HG03066 (cell line): ENCODE results near the gene GOLGA6C.
"Not testable (repeated sequence)": the region's sequence is repeated elsewhere in the genome, so short reads cannot be mapped to it uniquely, and the experiment has no call there.

ENCODE experiments used
- ATAC-seq: cut with Tn5 transposase; IDR thresholded peaks from one replicate; pipeline ENCODE4 v1.9.1; 2021; ENCODE audit warnings: low read depth; ENCODE audit not compliant: unreplicated experiment

Gene GOLGA6C, protein sequence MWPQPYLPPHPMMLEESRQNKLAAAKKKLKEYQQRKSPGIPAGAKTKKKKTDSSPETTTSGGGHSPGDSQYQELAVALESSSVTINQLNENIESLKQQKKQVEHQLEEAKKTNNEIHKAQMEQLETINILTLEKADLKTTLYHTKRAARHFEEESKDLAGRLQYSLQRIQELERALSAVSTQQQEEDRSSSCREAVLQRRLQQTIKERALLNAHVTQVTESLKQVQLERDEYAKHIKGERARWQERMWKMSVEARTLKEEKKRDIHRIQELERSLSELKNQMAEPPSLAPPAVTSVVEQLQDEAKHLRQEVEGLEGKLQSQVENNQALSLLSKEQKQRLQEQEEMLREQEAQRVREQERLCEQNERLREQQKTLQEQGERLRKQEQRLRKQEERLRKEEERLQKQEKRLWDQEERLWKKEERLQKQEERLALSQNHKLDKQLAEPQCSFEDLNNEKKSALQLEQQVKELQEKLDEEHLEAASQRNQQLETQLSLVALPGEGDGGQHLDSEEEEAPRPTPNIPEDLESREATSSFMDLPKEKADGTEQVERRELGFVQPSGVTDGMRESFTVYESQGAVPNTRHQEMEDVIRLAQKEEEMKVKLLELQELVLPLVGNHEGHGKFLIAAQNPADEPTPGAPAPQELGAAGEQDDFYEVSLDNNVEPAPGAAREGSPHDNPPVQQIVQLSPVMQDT

DNA sequence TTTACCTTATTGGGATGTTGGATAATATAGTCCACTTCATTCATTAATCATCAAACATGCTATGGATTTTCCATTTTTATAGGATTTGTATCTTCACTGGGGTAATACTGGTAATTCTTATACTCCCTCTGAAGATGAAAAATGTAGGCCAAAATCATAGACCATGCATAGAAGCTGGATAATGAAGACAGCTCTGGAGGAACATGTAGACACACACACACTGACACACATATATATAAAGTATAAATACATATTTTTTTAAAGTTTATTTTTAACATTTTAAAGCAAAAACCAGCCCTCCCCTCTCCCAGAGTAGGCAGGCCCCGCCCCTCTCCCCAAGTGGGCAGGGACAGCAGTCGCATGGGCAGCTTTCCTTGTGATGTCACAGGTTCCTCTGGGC, at the start of gene GOLGA6C:
GOLGA6C (plus strand) TSS at position 301 of the 400 bp plus-strand sequence. CDS start 265 bp downstream, outside the sequence.
- not testable (repeated sequence) for ATAC-seq

DNA sequence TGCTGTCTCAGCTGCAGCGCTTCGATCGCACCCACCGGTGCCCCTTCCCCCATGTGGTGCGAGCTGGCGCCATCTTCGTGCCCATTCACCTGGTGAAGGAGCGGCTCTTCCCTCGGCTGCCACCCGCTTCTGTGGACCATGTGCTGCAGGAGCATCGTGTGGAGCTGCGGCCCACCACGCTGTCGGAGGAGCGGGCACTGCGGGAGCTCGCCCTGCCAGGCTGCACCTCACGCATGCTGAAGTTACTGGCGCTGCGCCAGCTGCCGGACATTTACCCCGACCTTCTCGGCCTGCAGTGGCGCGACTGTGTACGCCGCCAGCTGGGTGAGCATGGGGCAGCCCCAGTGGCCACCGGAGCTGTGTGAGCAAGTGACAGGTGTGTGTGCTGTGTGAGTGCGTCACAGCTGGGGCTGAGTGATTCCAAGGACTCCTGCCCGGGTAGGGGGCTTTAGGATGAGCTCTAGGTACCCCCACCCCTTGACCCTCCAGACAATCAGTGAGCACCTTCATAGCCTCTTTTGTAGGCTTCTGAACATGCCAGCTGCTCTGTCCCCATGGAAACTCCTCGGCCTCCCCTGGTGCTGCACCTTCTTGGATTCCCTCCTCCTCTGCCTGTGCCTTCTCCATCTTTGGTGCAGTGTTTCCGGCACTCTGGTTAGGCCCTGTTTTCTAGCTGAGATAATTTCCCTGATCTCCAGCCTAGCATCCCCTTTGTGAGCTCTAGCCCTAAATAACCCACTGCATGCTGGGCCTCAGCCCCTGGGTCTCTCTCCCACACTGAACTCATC, 49.4 kb upstream of the GOLGA6C start:
- no peak for ATAC-seq

DNA sequence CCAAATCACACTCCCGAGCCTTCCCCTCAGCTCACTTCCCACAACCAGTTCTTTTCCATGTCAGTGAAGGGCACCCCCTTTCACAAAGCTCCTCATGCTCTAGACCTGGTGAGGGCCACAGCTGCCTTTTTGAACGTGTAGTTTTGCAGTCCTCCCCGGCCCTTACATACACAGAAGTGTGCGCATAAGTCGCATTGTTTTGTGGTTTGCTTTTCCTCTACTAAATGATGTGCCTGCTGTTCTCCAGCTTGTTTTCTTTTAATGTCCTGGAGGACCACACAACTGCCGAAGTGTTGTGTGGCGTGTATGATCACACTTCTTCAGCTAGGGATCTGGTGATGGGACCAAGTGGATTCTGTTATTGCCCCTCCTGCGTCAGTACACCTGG, 48.9 kb upstream of the GOLGA6C start:
- ATAC-seq: no peak

GRCh38 chr15:75210811-75211230, 47.3 kb upstream of the GOLGA6C start:
- no peak for ATAC-seq

DNA sequence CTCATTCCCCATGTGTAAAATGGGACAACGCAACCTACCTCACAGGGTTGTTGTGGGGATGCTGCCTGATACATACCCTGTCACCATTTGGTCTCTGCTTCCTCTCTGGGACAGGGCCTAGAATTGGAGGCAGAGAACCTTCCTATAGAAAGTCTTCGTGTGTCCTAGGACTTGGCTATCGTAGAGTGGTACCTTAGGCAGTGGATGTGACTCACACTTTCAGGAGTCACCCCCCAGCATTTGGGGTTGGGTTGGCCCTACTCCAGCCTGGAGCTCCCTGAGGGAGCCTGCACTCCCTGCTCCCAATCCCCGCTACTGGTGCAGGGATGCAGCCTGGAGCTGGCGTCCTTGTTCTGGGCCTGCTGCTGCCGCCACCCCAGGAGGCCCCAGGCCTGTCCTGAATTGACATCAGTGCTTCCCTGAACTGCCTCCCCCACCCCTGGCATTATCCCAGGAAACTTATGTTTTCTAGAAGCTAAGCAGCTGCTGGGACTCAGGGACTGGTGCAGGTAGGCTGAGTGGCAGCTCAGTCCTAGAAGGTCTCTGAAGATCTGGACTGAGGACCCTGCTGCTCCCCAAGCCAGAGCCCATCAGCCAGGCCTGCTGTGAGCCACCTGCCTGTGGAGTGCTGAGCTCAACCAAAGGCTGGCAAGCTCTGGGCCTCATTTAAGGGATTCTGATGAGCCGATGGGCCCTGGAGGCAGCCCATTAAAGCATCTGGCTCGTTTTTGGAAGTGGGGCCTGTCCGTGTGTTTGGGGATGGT, 46.5 kb upstream of the GOLGA6C start:
- no peak for ATAC-seq

DNA sequence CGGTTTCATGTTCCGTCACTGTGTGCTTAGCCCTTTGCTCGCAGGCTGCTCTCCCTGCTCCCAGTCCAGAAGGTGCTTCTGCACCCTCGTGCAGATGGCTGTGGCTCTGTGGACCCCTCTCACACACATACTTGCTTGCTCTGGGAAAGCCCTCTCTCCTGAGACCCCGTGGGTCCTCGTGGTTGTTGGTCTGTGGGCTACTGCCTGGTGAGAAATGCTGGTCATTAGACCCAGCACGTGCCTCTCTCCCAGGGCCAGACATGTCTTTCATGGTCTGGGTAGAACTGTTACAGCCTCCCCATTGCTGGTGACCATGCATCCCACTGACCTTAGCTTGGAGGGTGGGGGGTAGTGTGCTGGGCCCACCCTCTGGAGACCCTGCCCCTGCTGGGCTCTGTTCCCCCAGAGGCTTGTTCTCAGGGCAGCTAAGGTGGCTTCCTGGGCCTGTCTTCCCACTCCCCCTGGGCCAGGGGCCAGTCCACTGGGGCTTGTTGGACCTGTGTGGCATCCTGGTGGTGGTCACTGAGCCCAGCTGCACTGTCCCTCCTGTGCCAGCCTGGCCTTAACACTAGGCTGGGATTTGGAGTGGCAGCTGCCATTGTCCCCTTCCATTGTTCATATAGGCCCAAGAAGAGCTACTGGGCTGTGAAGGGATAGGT, 45.8 kb upstream of the GOLGA6C start:
- no peak for ATAC-seq

GRCh38 chr15:75213212-75213767, 44.8 kb upstream of the GOLGA6C start:
- no peak for ATAC-seq

GRCh38 chr15:75213768-75214221, 44.3 kb upstream of the GOLGA6C start:
- ATAC-seq: no peak

DNA sequence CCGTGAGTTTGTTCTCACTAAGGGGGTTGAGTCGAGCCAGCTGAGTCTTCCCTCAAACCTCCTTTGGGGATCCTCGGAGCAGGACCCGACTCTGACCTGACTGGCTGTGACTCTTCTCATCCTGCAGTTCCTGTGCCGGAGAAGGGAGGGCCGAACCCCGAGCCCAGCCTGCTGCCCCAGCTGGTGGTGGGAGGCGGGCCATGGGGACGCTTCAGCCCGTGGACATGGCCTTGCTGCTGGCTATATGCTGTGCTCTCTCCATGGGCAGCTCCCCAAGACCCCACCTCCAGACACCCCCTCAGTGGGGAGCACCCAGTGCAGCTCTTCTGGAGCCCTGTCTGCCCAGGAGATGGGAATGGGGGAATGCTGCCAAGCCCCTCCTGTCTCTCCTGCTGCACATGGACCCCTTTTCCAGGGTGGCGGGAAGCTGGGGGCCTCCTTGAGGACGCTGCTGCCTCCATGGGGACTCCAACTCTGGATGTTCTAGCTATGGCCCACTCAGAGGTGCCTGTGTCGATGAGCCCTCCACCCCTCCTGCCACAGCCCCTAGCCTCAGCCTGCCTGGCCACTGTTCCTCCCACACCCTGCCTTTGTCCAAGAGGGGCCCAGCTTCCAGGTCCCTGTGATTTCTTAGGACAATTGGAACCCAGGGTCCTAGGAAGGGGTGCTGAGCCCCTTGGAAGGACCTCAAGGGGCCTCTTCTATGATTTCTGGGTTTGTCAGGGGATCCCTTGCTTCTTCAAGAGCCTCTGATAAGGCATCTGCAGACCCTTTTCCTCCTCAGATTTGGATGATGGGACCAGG, 43.6 kb upstream of the GOLGA6C start:
- ATAC-seq: no peak

DNA sequence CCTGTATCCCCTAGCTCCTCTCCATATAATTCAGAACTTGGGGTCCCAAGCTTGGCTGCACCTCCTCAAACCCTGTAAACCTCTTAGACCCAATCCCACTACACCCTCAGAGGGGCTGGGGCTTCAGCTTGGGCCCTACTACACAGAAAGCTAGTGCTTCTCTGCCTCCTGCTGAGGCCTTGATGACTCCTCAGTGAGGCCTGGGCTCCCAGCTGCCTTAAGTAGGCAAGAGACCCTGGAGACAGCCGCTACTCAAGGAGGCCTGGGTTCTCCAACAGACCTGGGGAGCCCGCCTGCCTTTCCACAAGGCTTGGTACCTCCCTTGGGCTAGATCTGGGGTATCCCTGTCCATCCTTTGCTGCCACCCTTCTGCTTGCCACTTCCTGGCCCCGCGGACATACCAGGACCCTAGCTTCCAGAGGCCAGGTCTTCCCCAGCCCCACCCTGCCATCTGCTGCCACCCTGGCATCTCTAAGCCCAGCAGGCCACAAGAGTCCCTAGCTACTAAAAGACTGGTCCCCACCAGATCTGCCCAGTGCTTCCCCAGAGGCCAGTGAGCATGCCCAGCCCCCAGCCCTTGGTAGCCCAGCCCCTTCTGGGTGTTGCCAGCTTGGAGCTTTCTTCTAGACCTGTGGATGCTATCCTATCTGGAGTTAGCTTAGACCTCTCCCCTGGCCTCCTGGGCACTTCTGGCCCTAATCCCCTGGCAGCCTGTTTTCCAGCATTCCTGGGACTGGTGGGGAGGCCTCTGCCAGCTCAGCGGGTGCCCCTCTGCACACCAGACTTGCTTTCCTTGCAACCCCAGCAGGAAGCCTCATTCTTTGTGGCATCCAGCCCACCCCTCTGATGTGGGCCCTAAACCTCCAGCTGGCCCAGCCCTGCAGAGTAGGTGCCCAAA, 42.8 kb upstream of the GOLGA6C start:
- ATAC-seq: no peak

- no peak for ATAC-seq
Measured at GRCh38 chr15:75217012-75217411, 41.1 kb upstream of the GOLGA6C start.

DNA sequence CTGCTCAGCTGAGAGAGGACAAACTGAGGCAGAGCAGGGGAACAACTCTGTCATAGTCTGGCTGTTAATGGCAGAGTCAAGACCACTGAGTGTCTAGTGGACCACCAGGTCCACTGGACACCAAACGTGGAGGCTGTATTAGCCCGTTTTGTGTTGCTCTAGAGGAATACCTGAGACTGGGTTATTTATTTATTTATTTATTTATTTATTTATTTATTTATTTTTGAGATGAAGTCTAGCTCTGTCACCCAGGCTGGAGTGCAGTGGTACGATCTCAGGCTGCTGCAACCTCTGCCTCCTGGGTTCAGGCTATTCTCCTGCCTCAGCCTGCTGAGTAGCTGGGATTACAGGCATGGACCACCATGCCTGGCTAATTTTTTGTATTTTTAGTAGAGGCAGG, 40.6 kb upstream of the GOLGA6C start:
- not testable (repeated sequence) for ATAC-seq

- not testable (repeated sequence) for ATAC-seq
Measured at GRCh38 chr15:75219507-75219929, 38.6 kb upstream of the GOLGA6C start.

DNA sequence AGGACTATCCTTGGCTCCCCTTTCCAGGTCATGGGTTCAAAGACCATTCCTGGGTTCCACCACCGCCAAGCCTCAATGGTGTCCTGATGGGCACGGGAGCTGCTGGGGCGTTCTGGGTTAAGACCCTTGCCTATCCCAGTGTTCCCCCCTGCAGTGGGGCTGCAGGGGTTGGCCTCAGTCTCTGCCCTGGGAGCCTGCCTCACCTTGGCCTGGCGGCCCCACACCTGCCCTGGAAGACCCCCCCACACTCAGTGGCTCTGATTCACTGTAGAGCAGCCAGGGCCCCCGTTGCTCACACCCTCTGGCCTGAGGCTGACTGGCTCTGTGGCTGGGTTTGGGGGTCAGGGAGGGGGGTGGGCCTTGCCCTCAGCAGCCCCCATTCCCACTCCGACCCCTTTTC, 34.4 kb upstream of the GOLGA6C start:
- no peak for ATAC-seq

GRCh38 chr15:75224281-75224680, 33.9 kb upstream of the GOLGA6C start:
- no peak for ATAC-seq

DNA sequence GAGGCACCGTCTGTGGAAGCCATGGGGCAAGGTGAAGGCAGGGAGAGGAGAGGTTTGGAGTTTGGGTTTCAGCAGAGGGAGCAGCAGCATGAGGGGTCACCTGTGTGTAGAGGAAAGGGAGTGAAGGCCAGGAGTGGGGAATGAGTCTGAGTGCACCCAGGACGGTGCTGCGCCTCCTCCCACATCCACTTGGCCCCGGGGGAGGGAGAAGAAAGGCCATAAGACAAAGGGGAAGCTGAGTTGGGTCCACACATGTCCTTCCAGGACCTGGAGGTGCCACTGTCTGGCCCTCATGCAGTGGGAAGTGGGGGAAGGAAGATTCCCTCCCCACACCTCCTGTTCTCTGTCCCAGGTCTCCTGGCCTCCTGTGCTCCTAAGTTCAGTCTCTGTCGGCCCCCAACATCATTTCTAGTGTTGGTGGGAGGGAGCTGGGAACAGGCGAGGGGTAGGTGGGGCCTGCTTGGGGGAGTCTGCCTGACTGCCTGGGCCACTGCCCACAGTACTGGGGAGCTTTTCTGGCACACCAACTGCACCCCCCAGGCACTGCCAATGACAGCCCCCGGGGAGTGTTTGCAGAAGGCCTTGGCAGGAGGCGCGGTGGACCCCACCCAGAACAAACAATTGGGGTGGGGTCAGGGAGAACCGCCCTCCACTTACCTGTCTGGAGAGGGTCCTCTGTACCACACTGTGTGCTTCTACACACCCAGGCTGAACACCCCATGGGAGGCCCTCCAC, 32.9 kb upstream of the GOLGA6C start:
- ATAC-seq: not testable (repeated sequence)
